SHP77 (cell line): ENCODE results near the gene JARID2.
"Not testable (repeated sequence)": the region's sequence is repeated elsewhere in the genome, so short reads cannot be mapped to it uniquely, and the experiment has no call there.

Experiments used
- DNase-seq, 2 experiments: peaks; one replicate each; lab custom pipeline; 2025; lab: John Stamatoyannopoulos, UW

JARID2 gene

DNA sequence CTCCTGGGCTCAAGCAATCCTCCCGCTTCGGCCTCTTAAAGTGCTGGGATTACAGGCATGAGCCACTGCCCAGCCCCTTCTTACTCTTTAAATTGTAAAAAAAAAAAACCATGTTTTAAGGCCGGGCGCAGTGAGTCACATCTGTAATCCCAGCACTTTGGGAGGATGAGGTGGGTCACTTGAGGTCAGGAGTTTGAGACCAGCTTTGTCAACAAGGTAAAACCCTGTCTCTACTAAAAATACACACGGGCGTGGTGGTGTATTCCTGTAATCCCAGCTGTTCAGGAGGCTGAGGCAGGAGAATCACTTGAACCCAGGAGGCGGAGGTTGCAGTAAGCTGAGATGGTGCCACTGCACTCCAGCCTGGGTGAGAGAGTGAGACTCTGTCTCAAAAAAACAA, 43.6 kb downstream of the JARID2 start:
- DNase-seq, result not testable (repeated sequence)

DNA sequence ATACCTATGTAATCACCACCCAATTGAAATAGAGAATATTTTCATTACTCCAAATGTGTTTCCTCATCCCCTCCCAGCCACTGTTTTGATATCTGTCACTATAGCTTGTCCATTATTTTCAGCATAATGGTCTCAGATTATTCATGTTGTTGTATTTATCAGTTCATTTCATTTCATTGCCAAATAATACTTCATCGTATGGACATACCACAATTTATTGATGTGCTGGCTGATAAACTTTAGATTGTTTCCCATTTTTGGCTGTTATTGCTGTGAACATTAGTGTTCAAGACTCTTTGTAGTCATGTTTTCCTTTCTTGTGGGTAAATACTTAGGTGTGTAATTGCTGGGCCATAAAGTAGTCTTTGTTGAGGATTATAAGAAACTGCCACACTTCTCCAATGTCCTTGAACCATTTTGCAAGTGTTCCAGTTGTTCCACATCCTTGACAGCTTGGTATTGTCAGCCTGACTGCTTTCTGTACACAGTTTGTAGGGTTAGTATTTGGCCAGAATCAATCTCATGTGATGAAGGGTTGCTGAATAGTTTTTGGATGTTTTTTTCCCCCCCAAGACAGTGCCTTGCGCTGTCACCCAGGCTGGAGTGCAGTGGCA, 44.3 kb downstream of the JARID2 start:
- DNase-seq, result no peak

DNA sequence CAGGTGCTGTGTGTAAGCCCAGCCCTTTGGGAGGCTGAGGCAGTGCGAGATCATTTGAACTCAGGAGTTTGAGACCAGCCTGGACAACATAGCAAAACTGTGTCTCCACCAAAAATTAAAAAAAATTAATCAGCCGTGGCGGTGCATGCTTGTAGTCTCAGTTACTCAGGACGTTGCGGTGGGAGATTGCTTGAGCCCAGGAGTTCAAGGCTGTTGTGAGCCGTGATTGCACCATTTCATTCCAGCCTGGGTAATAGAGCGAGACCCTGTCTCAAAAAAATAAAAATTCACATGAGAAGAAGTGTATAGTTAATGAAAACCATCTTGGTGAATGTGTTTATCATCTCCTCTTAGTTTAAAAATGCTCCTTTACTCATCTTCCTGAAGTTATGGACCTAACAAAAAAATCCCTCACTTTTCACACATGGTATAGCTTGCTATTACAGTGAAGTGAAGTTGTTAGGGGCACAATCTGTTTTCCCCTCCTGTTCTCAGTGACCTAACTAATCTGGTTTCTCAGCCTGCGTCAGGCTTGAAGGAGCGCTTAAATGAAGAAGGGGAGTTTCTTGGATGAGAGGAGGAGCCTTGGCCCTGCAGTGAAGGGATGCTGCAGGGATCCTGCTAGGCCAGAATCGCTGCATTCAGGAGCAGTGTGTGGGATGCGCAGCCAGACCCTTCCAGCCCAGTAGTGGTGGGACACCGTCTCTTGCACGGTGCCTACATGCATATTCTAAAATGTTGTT, 45.3 kb downstream of the JARID2 start:
- DNase-seq, result no peak

DNA sequence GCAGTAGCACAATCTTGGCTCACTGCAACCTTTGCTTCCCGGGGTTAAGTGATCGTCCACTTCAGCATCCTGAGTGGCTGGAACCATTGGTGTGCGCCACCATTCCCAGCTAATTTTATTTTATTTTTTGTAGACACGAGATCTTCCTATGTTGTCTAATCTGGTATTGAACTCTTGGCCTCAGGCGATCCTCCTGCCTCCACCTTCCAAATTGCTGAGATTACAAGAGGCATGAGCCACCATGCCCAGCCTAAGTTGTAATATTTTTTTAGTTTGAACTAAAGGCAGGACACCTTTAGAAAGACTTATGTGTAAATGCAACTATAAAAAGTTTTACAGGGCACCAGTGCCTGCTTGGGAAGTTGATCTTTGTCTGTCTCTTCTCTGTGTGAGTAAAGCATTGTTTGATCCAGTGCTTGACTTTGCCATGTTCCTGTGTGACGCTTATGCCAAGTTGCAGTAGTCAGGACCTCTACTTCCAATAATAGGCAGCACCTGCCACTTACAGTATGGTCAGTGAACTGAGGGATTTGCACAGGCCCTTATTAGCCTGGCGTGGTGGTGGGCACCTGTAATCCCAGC, 46.9 kb downstream of the JARID2 start:
- no peak for DNase-seq

DNA sequence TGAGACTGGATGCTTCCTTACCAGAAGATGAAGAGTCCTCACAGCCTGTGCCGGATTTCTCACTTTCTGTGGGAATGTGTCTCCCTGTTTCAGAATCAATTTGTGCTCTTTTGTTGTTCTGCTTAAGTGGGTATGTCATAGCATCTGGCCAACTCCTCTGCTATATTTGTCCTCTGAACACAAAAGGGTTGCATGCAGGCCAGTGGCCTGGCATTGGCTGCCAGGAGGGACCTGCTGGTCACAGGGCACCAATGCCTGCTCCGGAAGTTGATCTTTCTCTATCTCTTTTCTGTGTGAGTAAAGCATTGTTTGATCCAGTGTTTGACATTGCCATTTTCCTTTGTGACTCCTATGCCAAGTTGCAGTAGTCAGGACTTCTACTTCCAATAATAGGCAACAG, 47.8 kb downstream of the JARID2 start:
- DNase-seq, result peak in 1 of 2 experiments; percentile 3

DNA sequence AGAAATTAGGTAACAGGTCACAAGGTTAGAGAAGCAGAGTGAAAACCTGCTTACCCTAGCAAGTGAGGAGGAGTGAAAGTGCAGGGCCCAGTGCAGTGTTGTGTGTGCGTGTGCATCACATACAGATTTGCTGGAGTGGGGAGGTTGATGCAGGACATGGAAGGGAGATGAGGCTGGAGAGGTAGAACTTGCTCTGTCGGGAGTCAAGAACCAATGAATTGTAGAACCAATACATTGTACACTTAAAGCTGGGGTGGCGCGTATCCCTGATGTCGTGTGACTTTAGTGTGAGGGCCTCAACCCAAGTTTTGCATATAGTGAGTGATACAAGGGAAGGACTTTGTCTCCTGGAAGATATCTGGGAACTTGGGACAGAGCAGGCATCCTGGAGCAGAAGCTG, 48.6 kb downstream of the JARID2 start:
- no peak for DNase-seq

DNA sequence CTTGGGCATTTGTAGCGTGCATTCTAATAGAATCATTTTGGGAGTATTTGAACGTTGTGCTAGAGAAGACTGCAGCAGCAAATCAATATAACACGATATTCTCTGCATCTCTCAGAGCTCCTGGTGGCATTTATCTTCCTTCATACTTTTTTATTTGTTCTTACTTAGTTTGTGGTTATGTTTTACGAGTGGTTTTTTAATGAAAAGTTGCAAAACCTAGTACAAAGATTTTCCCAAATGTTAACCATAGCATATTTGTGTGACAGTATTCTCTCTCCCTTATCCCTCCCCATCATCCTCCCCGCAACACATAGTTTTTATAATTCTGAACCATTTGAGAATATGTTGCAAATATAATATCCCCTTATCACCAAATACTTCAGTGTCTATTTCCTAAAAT, 50.4 kb downstream of the JARID2 start:
- no peak for DNase-seq

DNA sequence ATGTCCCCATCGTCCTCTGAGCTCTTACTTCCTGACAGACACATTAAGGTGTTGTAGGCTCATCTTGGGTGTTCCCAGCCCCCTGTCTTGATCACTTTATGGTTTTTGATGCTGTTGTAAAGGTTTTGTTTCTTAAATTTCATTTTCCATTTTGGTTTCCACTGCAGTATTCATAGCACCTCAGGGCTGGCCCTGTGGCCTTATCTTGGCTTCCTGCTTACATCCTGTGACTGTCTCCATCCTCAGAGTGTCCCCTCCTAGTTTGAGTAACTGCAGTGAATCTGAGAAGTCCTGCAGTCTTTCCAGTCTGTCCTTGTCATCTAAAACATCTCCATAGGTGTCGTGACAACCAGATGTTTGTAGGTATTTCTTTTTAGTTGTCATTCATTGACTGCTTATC, 50.9 kb downstream of the JARID2 start:
- DNase-seq, result no peak

DNA sequence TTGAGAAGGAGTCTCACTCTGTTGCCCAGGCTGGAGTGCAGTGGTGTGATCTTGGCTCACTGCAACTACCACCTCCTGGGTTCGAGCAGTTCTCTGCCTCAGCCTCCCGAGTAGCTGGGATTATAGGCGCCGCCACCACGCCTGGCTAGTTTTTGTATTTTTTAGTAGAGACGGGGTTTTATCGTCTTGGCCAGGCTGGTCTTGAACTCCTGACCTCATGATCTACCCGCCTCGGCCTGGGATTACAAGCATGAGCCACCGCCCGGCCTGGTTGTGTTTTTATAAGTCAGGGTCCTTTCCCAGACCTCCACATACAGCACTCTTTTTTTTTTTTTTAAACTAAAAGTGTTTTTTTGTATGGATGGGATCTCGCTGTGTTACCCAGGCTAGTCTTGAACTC, 51.3 kb downstream of the JARID2 start:
- not testable (repeated sequence) for DNase-seq

DNA sequence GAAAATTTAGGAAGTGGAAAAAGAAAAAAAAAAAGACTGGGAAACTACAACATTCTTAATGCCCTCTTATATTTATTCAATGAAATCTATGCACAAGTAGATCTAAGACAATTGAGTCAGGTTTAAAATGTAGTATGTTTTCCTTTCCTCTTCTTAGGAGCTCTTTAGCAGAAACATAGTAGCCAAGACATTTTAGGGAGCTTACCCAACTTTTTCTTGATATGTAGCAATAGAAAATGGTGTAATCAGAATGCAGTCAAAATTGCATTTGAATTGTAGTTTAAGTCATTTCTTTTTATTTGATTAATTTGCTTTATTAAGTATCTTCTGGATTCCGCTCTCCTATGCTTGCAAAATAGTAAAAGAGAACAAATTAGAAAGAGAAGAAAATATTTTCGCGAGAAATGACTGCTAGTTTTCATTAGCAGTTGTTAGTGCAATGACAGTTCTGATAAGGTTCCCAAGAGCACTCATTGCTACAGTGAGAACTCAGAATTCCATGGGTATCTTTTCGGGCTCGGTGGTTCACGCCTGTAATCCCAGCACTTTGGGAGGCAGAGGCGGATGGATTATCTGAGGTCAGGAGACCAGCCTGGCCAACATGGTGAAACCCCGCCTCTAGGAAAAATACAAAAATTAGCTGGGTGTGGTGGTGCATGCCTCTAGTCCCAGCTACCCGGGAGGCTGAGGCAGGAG, 52.2 kb downstream of the JARID2 start:
- DNase-seq, result no peak

DNA sequence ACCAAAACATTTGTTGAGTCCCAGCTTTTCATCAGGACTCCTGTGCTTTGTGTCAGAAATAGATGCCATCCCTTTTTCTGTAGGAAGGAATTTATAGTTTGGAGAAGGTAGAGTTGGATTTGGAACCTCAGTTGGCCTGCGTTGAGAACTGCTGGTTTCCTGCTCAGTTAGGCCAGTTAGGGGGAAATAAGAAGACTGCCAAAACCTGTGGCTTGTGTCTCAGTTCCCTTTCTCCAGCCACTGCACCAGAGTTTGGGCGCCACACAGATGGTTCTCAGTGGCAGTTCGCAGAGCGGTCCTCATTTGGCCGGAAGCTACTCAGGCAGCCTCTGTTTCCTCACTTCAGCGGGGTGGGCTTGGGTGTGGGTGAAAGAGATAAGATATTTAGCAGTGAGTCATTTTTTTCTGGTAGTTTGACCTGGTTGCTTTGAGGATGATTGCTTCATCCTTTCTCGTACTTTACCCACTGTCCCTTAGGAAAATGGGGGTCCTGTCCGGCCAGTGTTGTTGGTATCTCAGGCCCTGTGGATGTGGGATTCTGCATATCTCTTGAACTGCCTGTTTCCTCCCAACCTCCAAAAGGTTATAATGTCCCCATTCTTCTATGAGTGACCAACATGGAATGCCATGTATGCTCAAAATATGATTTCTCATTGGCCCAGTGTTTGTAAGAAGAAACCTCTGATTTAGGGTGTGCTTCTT, 53.7 kb downstream of the JARID2 start:
- DNase-seq, result no peak

DNA sequence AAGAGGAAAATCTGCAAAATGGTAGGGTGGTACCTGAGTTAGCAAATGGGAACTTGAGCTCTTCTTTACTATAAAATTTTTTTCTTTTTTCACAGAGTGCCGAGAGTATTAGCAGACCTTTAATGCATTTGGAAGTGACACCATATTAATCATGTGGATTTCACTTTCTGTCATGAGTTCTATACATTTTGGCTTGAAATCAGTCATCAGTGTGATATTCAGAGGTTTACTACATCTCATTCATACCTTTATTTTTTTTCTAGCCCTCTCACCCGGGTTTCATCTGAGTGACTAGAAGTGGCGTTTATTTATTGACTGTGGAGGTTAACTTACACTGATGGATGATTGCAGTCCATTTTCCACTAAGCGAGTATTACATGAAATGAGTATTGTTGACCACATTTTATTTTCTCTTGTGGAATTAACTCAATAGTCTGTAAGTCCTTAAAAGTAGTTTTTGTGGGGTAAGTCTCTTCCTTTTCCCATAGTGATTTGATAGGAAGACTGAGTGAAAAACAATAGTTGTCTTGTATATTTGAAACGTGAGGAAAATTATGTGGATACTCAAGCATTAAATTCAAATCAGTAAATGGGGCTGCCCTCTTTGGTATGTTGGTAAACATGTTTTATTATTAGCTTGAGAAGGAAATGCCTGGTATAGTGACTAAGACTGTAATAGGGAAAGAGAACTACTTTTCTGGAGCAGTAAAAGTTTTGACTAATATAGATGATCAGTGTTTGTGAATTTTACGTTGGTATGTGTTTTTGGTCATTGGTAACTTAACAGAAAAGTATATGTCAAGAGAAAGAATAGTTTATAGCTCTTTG, 55.5 kb downstream of the JARID2 start:
- DNase-seq, result no peak

DNA sequence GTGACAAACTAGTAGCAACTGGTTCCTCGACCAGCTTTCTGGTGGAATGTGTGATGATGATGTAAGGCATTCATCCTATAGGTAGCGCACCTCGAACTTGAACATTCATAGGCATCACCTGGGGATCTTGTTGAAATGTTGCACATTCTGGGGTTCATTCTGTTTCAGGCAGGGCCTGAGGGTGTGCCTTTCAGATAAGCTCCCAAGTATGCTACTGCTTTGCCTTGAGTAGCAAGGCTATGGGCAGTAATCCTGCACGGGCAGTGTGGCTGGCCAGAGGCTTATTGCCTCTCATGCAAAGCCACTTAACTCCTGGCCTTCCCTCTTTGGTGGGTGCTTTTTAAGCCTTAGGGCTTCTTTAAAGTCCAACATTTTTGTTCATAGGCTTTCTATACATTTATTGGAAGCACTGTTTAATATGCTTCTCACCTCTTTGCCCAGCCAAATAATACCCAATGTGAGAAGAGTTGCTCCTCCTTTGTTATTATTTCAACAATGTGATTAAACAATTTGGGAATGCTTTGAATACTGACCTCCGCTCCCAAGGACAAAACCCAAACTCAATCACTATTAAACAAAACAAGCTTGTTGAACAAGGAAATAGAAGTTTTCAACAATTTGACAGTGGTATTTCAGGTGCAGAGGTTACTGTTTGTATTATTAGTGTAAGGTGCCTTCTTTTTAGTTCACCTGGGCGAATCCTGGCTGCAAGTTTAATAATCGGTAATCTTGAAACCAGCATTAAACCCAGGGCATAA, 57.5 kb downstream of the JARID2 start:
- DNase-seq, result no peak

DNA sequence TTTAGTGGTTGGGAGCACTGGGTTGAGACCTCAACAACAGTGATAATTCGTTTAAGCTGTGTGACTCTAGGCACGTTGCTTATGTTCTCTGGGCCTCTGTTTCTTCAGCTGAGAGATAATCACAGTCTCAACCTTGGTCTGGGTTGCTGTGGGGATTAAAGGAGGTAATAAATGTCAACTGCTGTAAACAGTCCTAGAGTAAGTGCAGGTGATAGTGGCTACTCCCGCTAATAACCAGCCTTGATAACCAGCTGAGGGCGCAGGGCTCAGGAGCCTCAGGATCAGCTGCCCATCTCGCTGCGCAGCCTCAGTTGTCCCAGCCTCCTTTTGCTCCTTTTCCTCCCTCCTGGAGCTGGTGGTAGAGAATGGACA, 58.0 kb downstream of the JARID2 start:
- no peak for DNase-seq

DNA sequence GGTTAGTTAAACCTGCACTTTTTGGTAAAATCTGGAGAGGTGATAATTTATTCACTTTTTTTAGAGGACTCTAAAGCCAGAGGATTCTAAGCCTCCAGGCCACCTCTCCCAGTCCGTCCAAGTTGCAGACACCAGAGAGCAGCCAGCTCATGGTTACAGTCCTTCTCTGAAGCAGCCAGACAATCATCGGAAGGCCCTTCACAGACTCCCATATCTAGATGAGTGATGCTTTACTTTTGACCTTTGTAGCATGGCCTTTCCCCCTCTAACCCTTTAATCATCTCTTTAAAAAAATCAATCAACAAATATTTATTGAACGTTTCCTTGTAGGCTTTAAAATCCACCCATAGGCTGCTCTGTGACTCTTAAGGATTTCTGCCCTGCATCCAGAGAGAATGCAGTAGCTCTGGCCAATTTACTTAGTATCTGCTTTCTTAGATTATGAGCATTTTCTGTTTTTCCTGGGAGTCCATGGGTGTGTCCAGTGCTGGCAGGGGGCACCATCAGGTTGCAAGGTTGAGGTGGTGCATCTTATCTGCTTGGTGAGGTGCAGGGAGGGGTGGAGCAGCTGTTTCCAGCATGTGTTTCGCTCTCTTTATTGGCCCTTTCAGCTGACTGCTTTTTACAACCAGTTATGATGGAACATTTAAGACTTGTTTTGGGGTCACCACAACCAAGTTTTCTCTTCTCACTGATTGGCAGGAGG, 58.6 kb downstream of the JARID2 start:
- no peak for DNase-seq

DNA sequence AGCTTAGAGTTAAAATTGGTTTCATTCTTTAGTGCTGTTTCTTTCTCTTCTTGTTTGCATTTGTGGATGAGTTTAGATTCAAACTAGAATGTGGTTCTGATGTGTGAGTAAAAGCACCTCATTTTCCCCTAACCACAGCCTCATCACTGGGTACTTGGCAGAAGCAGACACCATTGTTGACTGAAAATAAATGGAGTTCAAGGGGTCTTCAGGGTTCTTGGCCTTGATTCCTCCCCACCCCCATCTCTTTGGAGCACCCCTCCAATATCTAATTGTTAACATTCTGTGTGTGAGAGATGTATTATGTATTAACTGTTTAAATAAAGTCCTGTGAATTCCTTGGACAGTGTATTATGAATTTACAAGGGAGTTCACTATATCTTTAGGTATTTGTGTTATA, 59.6 kb downstream of the JARID2 start:
- no peak for DNase-seq

DNA sequence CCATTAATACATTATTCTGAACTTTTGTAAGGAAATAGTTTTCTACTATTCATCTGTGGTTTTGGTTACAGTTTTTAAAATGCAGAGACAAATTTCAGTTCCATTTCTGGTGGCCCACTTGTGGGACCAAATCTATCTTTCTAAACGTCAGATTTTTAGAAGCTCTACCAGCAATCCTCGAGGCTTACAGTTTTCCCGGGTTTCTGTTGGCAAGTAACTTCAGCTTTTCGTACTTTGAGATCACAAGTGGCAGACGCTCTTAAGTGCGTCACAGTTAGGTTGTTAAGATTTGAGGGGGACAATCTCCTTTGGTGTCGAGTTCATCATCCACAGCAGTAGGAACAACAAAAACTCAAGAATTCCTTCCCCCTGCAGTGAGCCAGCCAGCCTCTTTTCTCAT, 60.0 kb downstream of the JARID2 start:
- DNase-seq, result no peak

DNA sequence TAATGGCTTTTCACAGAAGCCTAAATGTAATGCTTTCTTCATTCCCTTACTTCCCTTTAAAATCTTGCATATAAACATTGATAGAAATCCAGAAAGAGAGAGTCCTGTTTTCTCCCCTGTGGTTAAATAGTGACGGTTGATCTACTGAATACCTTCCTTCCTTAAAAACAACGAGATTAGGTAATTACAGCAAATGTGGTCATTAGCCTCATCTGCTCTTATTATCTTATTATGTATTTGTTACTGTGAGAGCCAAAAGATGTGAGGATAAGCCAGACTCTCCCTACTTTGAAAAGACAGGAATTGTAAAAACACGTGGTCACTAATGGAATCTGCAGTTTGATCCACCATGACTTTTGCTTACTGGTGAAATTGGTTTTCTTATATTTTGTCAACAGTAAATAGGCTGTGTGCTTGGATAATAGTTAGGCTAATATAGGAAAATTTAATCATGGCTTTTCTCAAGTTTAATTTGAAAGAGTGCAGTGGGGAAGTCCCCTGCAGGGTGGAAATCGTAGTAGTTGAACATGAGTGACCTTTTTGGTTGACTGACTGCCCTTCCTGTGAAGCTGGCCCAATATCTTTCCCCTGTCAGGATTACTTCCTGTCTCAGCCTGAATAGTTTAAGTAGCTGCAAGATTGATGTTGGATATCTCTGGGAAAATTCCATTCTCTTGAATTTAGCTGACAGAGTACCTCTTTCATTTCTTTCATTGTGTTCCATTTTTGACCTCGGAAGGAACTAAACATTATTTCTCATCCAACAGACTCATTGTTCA, 62.8 kb downstream of the JARID2 start:
- DNase-seq, result no peak

DNA sequence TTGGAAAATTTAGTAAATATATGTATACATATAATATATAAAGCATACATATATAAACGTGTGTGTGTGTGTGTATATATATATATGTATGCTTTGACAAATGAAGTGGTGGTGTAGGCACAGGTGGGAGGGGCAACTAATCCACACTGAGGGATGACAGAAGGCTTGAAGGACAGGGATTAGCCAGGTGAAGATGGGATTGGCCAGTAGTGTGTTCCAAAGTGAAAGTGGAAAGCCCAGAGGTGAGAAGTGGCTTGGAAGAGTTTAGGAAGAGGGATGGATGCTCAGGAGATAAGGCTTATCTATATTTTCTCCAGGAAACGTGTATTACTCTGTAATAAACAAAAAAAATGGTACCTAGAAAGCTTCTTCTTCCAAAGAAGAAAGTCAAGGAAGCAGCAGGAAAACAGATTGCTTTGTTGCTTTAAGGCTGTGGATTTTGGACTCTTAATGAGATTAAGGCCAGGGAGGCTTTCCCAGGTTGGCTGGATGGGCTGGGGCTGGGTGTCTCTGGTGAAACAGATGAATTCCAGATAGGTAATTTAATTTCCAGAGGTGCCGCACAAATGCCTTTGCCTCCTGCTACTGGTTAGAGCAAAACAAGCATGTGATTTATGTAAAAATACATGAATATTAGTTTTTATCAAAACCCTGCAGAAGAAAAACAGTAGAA, 63.9 kb downstream of the JARID2 start:
- no peak for DNase-seq
